Kidney (tissue), 14 donors: ENCODE measurements around the gene PUM1. TPM values are rescaled to one million over a fixed set of nuclear protein-coding genes. Genes with fewer than 3 reads are reported as not detected.

Experiments
- DNase-seq, 5 donors: peaks; one replicate each; pipeline ENCODE4 v3.0.0-alpha.2; 2013 to 2020
- FAIRE-seq: peaks from 2 replicates; lab custom pipeline; 2012; peaks lifted over from hg19 to GRCh38; lab: Jason Lieb, UNC
- H3K27ac ChIP-seq, 2 donors: one replicate each; pipeline ENCODE4 v1.7.0; 2013; ENCODE audit warnings: low read depth in 2 of 2, low read length in 2 of 2, inconsistent platforms in 1 of 2
- H3K27me3 ChIP-seq: one replicate; pipeline ENCODE4 v1.7.1; 2013; ENCODE audit warnings: low read length, inconsistent platforms; ENCODE audit not compliant: control insufficient read depth, insufficient read depth
- H3K36me3 ChIP-seq, 3 donors: one replicate each; pipeline versions ENCODE4 v1.7.0 to v1.7.1; 2013; ENCODE audit warnings: low read length in 3 of 3, control low read depth in 1 of 3, inconsistent platforms in 1 of 3; ENCODE audit not compliant: insufficient read depth in 3 of 3, control insufficient read depth in 2 of 3
- H3K4me1 ChIP-seq, 3 donors: one replicate each; pipeline versions ENCODE4 v1.7.0 to v1.7.1; 2013; ENCODE audit warnings: low read length in 3 of 3, inconsistent platforms in 1 of 3, low read depth in 1 of 3; ENCODE audit not compliant: control insufficient read depth in 2 of 3, insufficient read depth in 2 of 3
- H3K4me3 ChIP-seq, 3 donors: one replicate each; pipeline versions ENCODE4 v1.7.0 to v1.8.1; 2013; ENCODE audit warnings: low read length in 3 of 3, control low read depth in 1 of 3, inconsistent platforms in 1 of 3
- H3K9ac ChIP-seq, 3 donors: one replicate each; pipeline versions ENCODE4 v1.7.0 to v1.7.1; 2013; ENCODE audit warnings: low read length in 3 of 3, control low read depth in 1 of 3, inconsistent platforms in 1 of 3
- H3K9me3 ChIP-seq, 3 donors: one replicate each; pipeline versions ENCODE4 v1.7.0 to v1.7.1; 2013; ENCODE audit warnings: low read length in 3 of 3, control low read depth in 1 of 3, inconsistent platforms in 1 of 3; ENCODE audit not compliant: control insufficient read depth in 2 of 3, insufficient read depth in 1 of 3
- intact Hi-C: fragments of 100-400 bp; cut with DNase I; formaldehyde crosslinking; loops from one replicate; pipeline ENCODE4 v1.11.1; 2022
- polyA plus RNA-seq: library from polyadenylated mRNA; stranded (reverse); fragments of 350-450 nt; fragmentation: Illumina TruSeq; extraction: RNeasy Lipid Tissue Mini Kit (QIAGEN cat#74804); gene quantifications from one replicate; pipeline ENCODE4 v1.2.3, GENCODE V29; 2014; ENCODE audit warnings: low read depth, low replicate concordance; ENCODE audit not compliant: insufficient read depth
- total RNA-seq: library from RNA; stranded (reverse); fragmentation: NEBNext Ultra II Directional; extraction: Animal tissue kit (Norgen Biotek cat#: 25700); gene quantifications from one replicate; pipeline ENCODE4 v1.2.1, GENCODE V29; 2021
- TF ChIP-seq, protein P1 (sequence below): IDR thresholded peaks from 3 replicates; pipeline ENCODE4 v1.5.1; 2012; ENCODE audit warnings: mild to moderate bottlenecking, moderate library complexity, borderline replicate concordance; ENCODE audit not compliant: insufficient read depth; ENCODE audit errors: extremely low read depth
- donor health status: control.
- donor health status: control.
- donor health status: control.
- donor health status: control.
- donor health status: control.
- donor health status: DM: yes; HTN: yes; CAD: no.
- donor health status: Normal renal cell carcinoma (clear cell type).

Gene PUM1
- total and polyA plus RNA-seq, 2 donors from 2014 or later = 19.1 to 150 TPM

DNA sequence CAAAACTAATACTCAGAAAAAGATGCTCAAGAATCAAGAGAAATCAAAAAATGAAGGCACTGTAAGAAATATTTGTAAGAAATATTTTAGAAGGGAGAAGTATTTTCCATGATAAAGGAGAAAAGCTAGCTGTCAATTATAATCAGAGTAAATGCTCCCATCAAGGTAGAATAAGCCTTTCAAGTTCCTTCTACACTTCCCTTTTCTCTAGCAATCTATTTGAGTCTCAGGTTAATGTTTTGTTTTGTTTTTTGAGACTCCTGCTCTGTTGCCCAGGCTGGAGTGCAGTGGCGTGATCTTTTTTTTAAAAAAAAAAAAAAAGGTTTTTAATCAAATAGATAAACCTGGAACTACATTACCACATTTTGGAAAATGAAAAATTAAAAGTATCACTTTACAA is 33.3 kb downstream of the PUM1 start:
- FAIRE-seq (no peak), DNase-seq (no peak)
- Histone ChIP-seq H3K4me3 (no peak overlapping the region), H3K27me3 (no peaks in the 10 kb centered on the region), H3K4me1 (peaks cover 0 to 26% (median 7%) of the 10 kb centered on the region in 3 donors), H3K9me3 (no peaks in the 10 kb centered on the region), H3K27ac (no peak overlapping the region), H3K36me3 (no peaks in the 10 kb centered on the region), H3K9ac (no peak overlapping the region)
- intact Hi-C loops = no loop called here
- TF ChIP-seq, protein P1, sequence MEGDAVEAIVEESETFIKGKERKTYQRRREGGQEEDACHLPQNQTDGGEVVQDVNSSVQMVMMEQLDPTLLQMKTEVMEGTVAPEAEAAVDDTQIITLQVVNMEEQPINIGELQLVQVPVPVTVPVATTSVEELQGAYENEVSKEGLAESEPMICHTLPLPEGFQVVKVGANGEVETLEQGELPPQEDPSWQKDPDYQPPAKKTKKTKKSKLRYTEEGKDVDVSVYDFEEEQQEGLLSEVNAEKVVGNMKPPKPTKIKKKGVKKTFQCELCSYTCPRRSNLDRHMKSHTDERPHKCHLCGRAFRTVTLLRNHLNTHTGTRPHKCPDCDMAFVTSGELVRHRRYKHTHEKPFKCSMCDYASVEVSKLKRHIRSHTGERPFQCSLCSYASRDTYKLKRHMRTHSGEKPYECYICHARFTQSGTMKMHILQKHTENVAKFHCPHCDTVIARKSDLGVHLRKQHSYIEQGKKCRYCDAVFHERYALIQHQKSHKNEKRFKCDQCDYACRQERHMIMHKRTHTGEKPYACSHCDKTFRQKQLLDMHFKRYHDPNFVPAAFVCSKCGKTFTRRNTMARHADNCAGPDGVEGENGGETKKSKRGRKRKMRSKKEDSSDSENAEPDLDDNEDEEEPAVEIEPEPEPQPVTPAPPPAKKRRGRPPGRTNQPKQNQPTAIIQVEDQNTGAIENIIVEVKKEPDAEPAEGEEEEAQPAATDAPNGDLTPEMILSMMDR = no peak

DNA sequence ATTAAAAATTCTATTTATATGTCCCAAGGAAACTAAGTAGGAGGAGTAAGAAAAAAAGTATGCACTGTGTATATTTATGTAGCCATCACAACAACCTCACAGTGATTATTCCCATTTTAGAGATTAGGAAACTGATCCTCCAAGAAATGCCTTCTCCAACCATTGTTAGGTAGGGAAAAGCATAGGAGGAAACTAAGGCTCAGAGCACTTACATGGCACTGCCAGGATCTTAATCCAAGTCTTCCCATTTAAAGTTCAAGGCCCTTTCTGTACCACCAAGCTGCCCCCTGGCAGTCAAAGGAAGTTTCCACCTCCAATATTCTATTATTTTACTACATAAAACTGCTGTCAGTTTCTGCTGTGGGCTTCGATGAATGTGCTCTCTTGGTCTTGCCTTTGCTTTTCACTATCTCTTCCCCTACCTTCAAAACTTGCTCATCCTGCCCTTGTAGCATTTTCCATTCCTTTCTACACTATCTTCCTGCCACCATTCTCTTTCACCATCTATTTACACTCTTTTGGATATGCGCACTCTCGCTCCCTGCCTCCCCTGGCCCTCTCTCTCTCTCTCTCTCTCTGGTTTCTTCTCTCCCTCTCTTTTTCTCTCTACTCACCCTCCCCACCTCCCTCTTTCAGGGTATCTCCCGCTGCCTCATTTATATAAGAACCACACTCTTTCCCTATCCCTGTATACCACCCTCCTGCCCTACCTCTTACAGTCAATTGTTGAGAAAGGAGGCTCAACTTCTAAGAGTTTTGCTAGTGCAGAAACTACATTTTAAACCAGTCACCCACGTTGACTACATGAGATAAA is 34.0 kb downstream of the PUM1 start:
- Histone ChIP-seq H3K9me3 (no peaks in the 10 kb centered on the region), H3K9ac (no peak overlapping the region), H3K27me3 (no peaks in the 10 kb centered on the region), H3K36me3 (no peaks in the 10 kb centered on the region), H3K4me1 (peaks cover 0 to 21% (median 7%) of the 10 kb centered on the region in 3 donors), H3K27ac (no peak overlapping the region), H3K4me3 (no peak overlapping the region)
- TF ChIP-seq, protein P1 = no peak
- FAIRE-seq (no peak), DNase-seq (no peak)
- intact Hi-C loops = no loop called here

DNA sequence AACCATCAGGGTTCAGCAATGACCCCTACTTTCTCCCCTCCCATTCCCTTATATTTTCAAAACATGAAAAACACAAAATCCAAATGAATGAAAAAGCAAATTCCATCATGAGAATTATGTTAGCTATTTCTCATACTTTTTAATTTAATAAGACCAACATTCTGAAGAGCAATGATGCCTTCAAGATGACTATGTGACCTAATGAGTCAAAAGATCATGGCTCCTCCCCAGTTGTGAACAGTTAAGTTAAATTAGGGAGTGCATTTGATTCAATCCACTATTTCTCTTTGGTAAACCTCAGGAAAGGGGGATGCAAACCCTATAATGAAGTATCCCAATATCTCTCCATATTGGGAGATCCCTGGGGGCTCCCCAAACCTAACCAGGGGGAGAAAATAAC is 36.5 kb downstream of the PUM1 start:
- Histone ChIP-seq H3K9me3 (no peaks in the 10 kb centered on the region), H3K4me1 (peaks cover 3 to 27% (median 7%) of the 10 kb centered on the region in 3 donors), H3K9ac (no peak overlapping the region), H3K27ac (no peak overlapping the region), H3K27me3 (no peaks in the 10 kb centered on the region), H3K36me3 (no peaks in the 10 kb centered on the region), H3K4me3 (no peak overlapping the region)
- DNase-seq (no peak), FAIRE-seq (no peak)
- TF ChIP-seq, protein P1 = no peak
- intact Hi-C loops = no loop called here
